GM12878 (cell line): Measurements from ENCODE around the gene GDE1. TPM values are rescaled to one million over a fixed set of nuclear protein-coding genes. Genes with fewer than 3 reads are reported as not detected.

Experiments
- ATAC-seq: fragments of 200-7000 bp; cut with Tn5 transposase; 3 replicates; pipeline ENCODE4 v1.9.1; 2020; ENCODE audit warnings: mild to moderate bottlenecking, moderate library complexity
- BruUV-seq: library from RNA; stranded (reverse); fragments of 400-500 nt; replicated peaks from 2 replicates; lab custom pipeline; 2021; lab: Mats Ljungman, UMichigan
- CTCF ChIA-PET: fragments of 300-600 bp; sonication (Branson Sonifier 250); formaldehyde crosslinking; extraction: SDS; loops from one replicate; lab custom pipeline; 2021; ENCODE audit warnings: inconsistent platforms; lab: Yijun Ruan, JAX
- POLR2A ChIA-PET: fragments of 350-600 bp; formaldehyde crosslinking; extraction: SDS; loops from one replicate; lab custom pipeline; 2021; ENCODE audit warnings: inconsistent platforms; lab: Charles Lee
- RAD21 ChIA-PET: fragments of 300-600 bp; sonication (Branson Sonifier 250); formaldehyde crosslinking; loops from one replicate; lab custom pipeline; 2023; ENCODE audit warnings: antibody characterized with exemption; ENCODE audit not compliant: unreplicated experiment; lab: Charles Lee
- SMC1A ChIA-PET: fragments of 300-600 bp; sonication (Branson Sonifier 250); formaldehyde crosslinking; loops from one replicate; lab custom pipeline; 2023; ENCODE audit not compliant: unreplicated experiment, uncharacterized antibody; lab: Charles Lee
- DNase-seq: peaks from one replicate; pipeline ENCODE4 v3.0.0-alpha.2; 2011; ENCODE audit warnings: low read depth, low spot score
- FAIRE-seq: peaks from 3 replicates; lab custom pipeline; 2011; peaks lifted over from hg19 to GRCh38; lab: Jason Lieb, UNC
- H2AFZ ChIP-seq: 2 replicates; pipeline ENCODE4 v1.6.0; 2011; ENCODE audit warnings: low read depth, low read length, control low read depth; ENCODE audit not compliant: control insufficient read depth
- H3K27ac ChIP-seq: 2 replicates; pipeline ENCODE4 v1.5.1; 2011; ENCODE audit warnings: control low read depth; ENCODE audit not compliant: control insufficient read depth, insufficient read depth
- H3K27me3 ChIP-seq, 2 experiments: replicated peaks in 1 of 2; 2 replicates each; pipeline versions ENCODE4 v1.6.0 to v1.6.1; 2011; ENCODE audit warnings: low read length in 1 of 2; ENCODE audit not compliant: control insufficient read depth in 2 of 2, insufficient read depth in 2 of 2
- H3K36me3 ChIP-seq, 2 experiments: 2 replicates each; pipeline ENCODE4 v1.5.1; 2011; ENCODE audit warnings: low read length in 1 of 2; ENCODE audit not compliant: control insufficient read depth in 2 of 2, insufficient read depth in 2 of 2
- H3K4me1 ChIP-seq: 2 replicates; pipeline ENCODE4 v1.6.1; 2011; ENCODE audit warnings: mild to moderate bottlenecking, low read length, moderate library complexity, mixed read lengths; ENCODE audit not compliant: control insufficient read depth, insufficient read depth
- H3K4me2 ChIP-seq: 2 replicates; pipeline ENCODE4 v1.6.0; 2011; ENCODE audit warnings: control low read depth; ENCODE audit not compliant: control insufficient read depth, insufficient read depth
- H3K4me3 ChIP-seq: fragments of 200-600 bp; sonication (generic); 2 replicates; pipeline ENCODE4 v1.5.1; 2016
- H3K79me2 ChIP-seq: 2 replicates; pipeline ENCODE4 v1.6.0; 2011; ENCODE audit warnings: low read length; ENCODE audit not compliant: control insufficient read depth, insufficient read depth
- H3K9ac ChIP-seq: 2 replicates; pipeline ENCODE4 v1.8.0; 2011; ENCODE audit warnings: low read length, control low read depth, mixed read lengths; ENCODE audit not compliant: control insufficient read depth, insufficient read depth
- H3K9me3 ChIP-seq: replicated peaks from 3 replicates; pipeline ENCODE4 v1.5.1; 2011; ENCODE audit warnings: mild to moderate bottlenecking, low read length; ENCODE audit not compliant: control insufficient read depth, insufficient read depth
- H4K20me1 ChIP-seq: 2 replicates; pipeline ENCODE4 v1.6.0; 2011; ENCODE audit not compliant: control insufficient read depth, insufficient read depth
- CEBPZ ChIP-seq: fragments of 150-350 bp; IDR thresholded peaks from 2 replicates; pipeline ENCODE4 v1.6.1; 2016; ENCODE audit warnings: low read depth, low read length
- E2F8 ChIP-seq: fragments of 450-650 bp; IDR thresholded peaks from 2 replicates; pipeline ENCODE4 v1.6.1; 2018; ENCODE audit warnings: mild to moderate bottlenecking, low read depth, moderate library complexity; ENCODE audit not compliant: partially characterized antibody
- PAX8 ChIP-seq: fragments of 450-650 bp; IDR thresholded peaks from 2 replicates; pipeline ENCODE4 v1.6.1; 2017; ENCODE audit warnings: mild to moderate bottlenecking, moderate library complexity
- WGBS: methylation state at CpG from one replicate; pipeline ENCODE4 v1.1.6; 2016; ENCODE audit warnings: low lambda C conversion rate; ENCODE audit not compliant: insufficient replicate concordance, insufficient coverage; ENCODE audit errors: missing lambda C conversion rate; 5-methylcytosine and 5-hydroxymethylcytosine counted together
- in situ Hi-C: fragments of 300-500 bp; cut with MboI; formaldehyde crosslinking; loops from 9 replicates; pipeline ENCODE4 v1.14.3; 2018; ENCODE audit warnings: mixed read lengths
- intact Hi-C: fragments of 100-400 bp; cut with micrococcal nuclease; formaldehyde crosslinking; loops from one replicate; pipeline ENCODE4 v1.14.2; 2022; ENCODE audit not compliant: unreplicated experiment
- polyA plus RNA-seq, 11 experiments: library from polyadenylated mRNA; depleted of rRNA in 4 of 11; unstranded in 6 of 11; stranded (reverse) in 5 of 11; fragments of >200 nt; fragmentation: Nextera tagmentation in 4 of 11; fragmentation: Illumina TruSeq in 1 of 11; extraction: Ambion mirVana in 4 of 11; extraction: Trizol in 1 of 11; gene quantifications; 1 replicate in 1 of 11; 2 replicates in 10 of 11; pipeline versions ENCODE4 v1.2.1 to v1.2.3, GENCODE V29; 2011 to 2016; ENCODE audit warnings: inconsistent platforms in 2 of 11, missing spikeins in 2 of 11, low read depth in 1 of 11
- total RNA-seq, 4 experiments: library from RNA; depleted of rRNA in 3 of 4; stranded (reverse); fragments of >200 nt in 3 of 4; fragmentation: Illumina TruSeq in 1 of 4; extraction: Trizol in 1 of 4; gene quantifications; 2 replicates each; pipeline versions ENCODE4 v1.2.1 to v1.2.3, GENCODE V29; 2013 to 2021

The GDE1 gene
- total and polyA plus RNA-seq, 10 of the 15 experiments (the other 5 are each of a cell fraction or from before 2014, with no cell fraction given) = 14.8 to 31.8 (median 21.0) TPM

GRCh38 chr16:19472482-19472881 is 49.4 kb downstream of the GDE1 start:
- no TSS peak for BruUV-seq
- Histone ChIP-seq H2AFZ (no peak overlapping the region), H3K9ac (no peak overlapping the region), H3K4me1 (no peaks in the 10 kb centered on the region), H4K20me1 (no peaks in the 10 kb centered on the region), H3K27me3 (no peaks in the 10 kb centered on the region), H3K36me3 (no peaks in the 10 kb centered on the region), H3K4me2 (no peak overlapping the region), H3K9me3 (no peaks in the 10 kb centered on the region), H3K4me3 (no peak overlapping the region), H3K79me2 (no peaks in the 10 kb centered on the region), H3K27ac (no peak overlapping the region)
- TF ChIP-seq E2F8 = no peak
- TF ChIP-seq PAX8 = no peak
- no peak for TF ChIP-seq CEBPZ
- in situ Hi-C loops (no loop called here), intact Hi-C loops (no loop called here)
- no peak for ATAC-seq
- SMC1A ChIA-PET = no interaction called here
- POLR2A ChIA-PET = no interaction called here
- WGBS = 35% methylated on average over 6 of the region's 6 CpGs
- FAIRE-seq = no peak
- DNase-seq = no peak
- RAD21 ChIA-PET = no interaction called here
- CTCF ChIA-PET = no interaction called here
